Measurements from ENCODE around the gene PCBP3.

PCBP3 gene

DNA sequence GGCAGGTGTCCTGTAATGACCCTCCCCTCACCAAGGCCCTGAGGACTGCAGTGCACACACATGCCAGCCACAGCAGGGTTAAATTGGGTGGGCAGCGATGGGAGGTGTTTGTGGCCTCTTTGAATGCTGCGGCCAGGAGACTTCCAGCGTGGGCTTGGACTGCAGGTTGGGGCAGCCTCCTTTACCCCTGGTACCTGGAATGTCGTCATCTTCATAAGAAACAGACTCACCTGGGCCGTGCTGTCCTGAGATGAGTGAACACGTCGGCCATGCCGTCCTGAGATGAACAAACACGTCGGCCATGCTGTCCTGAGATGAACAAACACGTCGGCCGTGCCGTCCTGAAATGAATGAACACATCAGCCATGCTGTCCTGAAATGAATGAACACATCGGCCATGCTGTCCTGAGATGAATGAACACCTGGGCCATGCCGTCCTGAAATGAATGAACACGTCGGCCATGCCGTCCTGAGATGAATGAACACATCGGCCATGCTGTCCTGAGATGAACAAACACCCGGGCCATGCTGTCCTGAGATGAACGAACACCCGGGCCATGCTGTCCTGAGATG, 288.0 kb downstream of the PCBP3 start:
- no peak for DNase-seq (ENCODE audit: low read depth in 1 of 2, low spot score in 1 of 2)
- H3K27ac ChIP-seq (replicated peaks) = no peak overlapping the region
- no peak for TF ChIP-seq GABPA (IDR thresholded peaks at IDR 0.05; ENCODE audit: low read depth)
- TF ChIP-seq, protein P1, sequence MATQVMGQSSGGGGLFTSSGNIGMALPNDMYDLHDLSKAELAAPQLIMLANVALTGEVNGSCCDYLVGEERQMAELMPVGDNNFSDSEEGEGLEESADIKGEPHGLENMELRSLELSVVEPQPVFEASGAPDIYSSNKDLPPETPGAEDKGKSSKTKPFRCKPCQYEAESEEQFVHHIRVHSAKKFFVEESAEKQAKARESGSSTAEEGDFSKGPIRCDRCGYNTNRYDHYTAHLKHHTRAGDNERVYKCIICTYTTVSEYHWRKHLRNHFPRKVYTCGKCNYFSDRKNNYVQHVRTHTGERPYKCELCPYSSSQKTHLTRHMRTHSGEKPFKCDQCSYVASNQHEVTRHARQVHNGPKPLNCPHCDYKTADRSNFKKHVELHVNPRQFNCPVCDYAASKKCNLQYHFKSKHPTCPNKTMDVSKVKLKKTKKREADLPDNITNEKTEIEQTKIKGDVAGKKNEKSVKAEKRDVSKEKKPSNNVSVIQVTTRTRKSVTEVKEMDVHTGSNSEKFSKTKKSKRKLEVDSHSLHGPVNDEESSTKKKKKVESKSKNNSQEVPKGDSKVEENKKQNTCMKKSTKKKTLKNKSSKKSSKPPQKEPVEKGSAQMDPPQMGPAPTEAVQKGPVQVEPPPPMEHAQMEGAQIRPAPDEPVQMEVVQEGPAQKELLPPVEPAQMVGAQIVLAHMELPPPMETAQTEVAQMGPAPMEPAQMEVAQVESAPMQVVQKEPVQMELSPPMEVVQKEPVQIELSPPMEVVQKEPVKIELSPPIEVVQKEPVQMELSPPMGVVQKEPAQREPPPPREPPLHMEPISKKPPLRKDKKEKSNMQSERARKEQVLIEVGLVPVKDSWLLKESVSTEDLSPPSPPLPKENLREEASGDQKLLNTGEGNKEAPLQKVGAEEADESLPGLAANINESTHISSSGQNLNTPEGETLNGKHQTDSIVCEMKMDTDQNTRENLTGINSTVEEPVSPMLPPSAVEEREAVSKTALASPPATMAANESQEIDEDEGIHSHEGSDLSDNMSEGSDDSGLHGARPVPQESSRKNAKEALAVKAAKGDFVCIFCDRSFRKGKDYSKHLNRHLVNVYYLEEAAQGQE (IDR thresholded peaks at IDR 0.05; ENCODE audit: insufficient replicate concordance, low read depth) = no peak
- TF ChIP-seq, protein P2, sequence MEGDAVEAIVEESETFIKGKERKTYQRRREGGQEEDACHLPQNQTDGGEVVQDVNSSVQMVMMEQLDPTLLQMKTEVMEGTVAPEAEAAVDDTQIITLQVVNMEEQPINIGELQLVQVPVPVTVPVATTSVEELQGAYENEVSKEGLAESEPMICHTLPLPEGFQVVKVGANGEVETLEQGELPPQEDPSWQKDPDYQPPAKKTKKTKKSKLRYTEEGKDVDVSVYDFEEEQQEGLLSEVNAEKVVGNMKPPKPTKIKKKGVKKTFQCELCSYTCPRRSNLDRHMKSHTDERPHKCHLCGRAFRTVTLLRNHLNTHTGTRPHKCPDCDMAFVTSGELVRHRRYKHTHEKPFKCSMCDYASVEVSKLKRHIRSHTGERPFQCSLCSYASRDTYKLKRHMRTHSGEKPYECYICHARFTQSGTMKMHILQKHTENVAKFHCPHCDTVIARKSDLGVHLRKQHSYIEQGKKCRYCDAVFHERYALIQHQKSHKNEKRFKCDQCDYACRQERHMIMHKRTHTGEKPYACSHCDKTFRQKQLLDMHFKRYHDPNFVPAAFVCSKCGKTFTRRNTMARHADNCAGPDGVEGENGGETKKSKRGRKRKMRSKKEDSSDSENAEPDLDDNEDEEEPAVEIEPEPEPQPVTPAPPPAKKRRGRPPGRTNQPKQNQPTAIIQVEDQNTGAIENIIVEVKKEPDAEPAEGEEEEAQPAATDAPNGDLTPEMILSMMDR (IDR thresholded peaks at IDR 0.05; ENCODE audit: insufficient read depth, low read length) = no peak
- TF ChIP-seq POLR2AphosphoS5 (IDR thresholded peaks at IDR 0.05; ENCODE audit: low read depth) = no peak
- no peak for TF ChIP-seq SPI1 (IDR thresholded peaks at IDR 0.05; ENCODE audit: borderline replicate concordance, low read depth)
- no peak overlapping the region for H3K4me3 ChIP-seq (replicated peaks; ENCODE audit: insufficient read depth, low read length)
- no peaks in the 10 kb centered on the region for H3K27me3 ChIP-seq (ENCODE audit: insufficient read depth, poor library complexity, severe bottlenecking)

DNA sequence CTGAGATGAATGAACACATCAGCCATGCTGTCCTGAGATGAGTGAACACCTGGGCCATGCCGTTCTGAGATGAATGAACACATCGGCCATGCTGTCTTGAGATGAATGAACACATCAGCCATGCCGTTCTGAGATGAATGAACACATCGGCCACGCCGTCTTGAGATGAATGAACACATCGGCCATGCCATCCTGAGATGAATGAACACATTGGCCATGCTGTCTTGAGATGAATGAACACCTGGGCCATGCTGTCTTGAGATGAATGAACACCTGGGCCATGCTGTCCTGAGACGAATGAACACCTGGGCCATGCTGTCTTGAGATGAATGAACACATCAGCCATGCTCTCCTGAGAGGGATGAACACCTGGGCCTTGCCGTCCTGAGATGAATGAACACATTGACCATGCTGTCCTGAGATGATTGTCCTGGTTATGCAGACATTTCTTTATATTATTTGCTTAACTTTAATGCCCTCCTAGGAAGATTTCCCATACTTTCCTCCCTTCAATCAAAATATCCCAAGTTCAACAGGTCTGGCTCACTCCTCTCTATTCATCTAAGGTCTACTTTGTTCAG, 289.5 kb downstream of the PCBP3 start:
- no peak overlapping the region for H3K27ac ChIP-seq (replicated peaks)
- H3K27me3 ChIP-seq (ENCODE audit: insufficient read depth, poor library complexity, severe bottlenecking) = no peaks in the 10 kb centered on the region
- TF ChIP-seq POLR2AphosphoS5 (IDR thresholded peaks at IDR 0.05; ENCODE audit: low read depth) = no peak
- TF ChIP-seq, protein P1 (IDR thresholded peaks at IDR 0.05; ENCODE audit: insufficient replicate concordance, low read depth) = no peak
- no peak for TF ChIP-seq GABPA (IDR thresholded peaks at IDR 0.05; ENCODE audit: low read depth)
- TF ChIP-seq, protein P2 (IDR thresholded peaks at IDR 0.05; ENCODE audit: insufficient read depth, low read length) = no peak
- no peak for TF ChIP-seq SPI1 (IDR thresholded peaks at IDR 0.05; ENCODE audit: borderline replicate concordance, low read depth)
- no peak for DNase-seq (ENCODE audit: low read depth in 1 of 2, low spot score in 1 of 2)
- H3K4me3 ChIP-seq (replicated peaks; ENCODE audit: insufficient read depth, low read length) = no peak overlapping the region

DNA sequence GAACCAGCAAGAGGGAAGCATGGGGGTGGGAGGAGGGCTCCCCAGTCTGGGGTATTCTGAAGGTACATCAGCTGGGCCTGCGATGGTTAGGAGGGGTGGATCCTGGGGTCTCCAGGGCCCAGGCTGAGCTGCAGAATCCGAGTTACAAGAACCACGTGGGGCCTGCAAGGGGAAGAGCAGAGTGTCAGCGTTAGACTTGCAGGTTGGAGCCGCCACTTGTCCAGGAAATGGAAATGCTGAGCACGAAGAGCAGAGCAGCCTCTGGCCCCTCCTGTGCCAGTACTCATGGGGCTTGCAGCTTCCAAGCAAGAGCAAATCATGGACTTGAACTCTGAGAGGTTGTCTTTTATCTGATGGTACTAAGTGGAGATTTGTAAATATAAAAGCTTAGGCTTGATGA, 290.6 kb downstream of the PCBP3 start:
- H3K27ac ChIP-seq (replicated peaks) = no peak overlapping the region
- DNase-seq (ENCODE audit: low read depth in 1 of 2, low spot score in 1 of 2) = no peak
- H3K27me3 ChIP-seq (ENCODE audit: insufficient read depth, poor library complexity, severe bottlenecking) = no peaks in the 10 kb centered on the region
- TF ChIP-seq POLR2AphosphoS5 (IDR thresholded peaks at IDR 0.05; ENCODE audit: low read depth) = no peak
- H3K4me3 ChIP-seq (replicated peaks; ENCODE audit: insufficient read depth, low read length) = no peak overlapping the region

DNA sequence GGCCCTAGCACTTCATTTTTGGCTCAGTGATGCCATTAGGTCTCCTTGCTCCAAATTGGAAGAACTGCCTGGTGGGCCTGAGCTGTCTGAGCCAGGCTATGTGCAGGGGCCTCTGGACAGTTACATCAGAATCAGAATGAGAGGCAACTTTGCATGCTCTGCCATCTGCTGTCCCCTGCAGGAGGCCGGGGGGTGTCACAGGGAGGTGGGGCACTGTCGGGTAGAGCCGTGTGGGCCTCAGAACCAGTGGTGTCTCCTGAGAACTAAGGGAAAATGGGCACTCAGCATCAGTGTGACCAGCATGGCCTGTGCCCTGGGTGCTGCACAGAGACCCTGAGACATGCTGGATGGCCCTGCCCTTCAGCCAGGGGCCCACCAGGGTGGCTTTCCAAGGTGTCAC, 291.0 kb downstream of the PCBP3 start:
- Histone ChIP-seq H3K27ac (replicated peaks) (no peak overlapping the region), H3K4me3 (replicated peaks; ENCODE audit: insufficient read depth, low read length) (no peak overlapping the region), H3K27me3 (ENCODE audit: insufficient read depth, poor library complexity, severe bottlenecking) (no peaks in the 10 kb centered on the region)
- TF ChIP-seq, protein P2 (IDR thresholded peaks at IDR 0.05; ENCODE audit: insufficient read depth, low read length) = no peak
- TF ChIP-seq, protein P1 (IDR thresholded peaks at IDR 0.05; ENCODE audit: insufficient replicate concordance, low read depth) = no peak
- TF ChIP-seq SPI1 (IDR thresholded peaks at IDR 0.05; ENCODE audit: borderline replicate concordance, low read depth) = no peak
- no peak for TF ChIP-seq GABPA (IDR thresholded peaks at IDR 0.05; ENCODE audit: low read depth)
- no peak for DNase-seq (ENCODE audit: low read depth in 1 of 2, low spot score in 1 of 2)
